C4-2B (cell line): Measurements from ENCODE around the gene KRT34.
"Not testable (repeated sequence)": the region's sequence is repeated elsewhere in the genome, so short reads cannot be mapped to it uniquely, and the experiment has no call there.

Experiments used
- CTCF ChIP-seq: fragments of 450-650 bp; conservative IDR thresholded peaks from 2 replicates; pipeline ENCODE4 v1.5.1; 2017; ENCODE audit warnings: mild to moderate bottlenecking
- ZFX ChIP-seq: fragments of 450-650 bp; IDR thresholded peaks from 2 replicates; pipeline ENCODE4 v1.6.1; 2017

DNA sequence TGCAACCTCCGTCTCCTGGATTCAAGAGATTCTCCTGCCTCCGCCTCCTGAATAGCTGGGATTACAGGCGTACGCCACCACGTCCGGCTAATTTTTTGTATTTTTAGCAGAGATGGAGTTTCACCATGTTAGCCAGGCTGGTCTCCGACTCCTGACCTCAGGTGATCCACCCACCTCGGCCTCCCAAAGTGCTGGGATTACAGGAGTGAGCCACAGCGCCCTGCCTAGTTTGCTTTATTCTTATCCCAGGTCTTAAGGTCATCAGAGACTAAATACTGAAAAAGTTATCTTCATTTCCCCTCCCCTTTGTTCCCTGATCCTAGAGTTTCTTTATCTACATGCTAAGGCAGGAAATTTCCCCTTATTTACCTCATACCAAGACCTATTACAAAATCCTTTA lies 48.3 kb upstream of the KRT34 start:
- not testable (repeated sequence) for TF ChIP-seq CTCF, ZFX
